ENCODE measurements around the gene RPS25. TPM values are rescaled to one million over a fixed set of nuclear protein-coding genes. Genes with fewer than 3 reads are reported as not detected.
"Not testable (repeated sequence)": the region's sequence is repeated elsewhere in the genome, so short reads cannot be mapped to it uniquely, and the experiment has no call there.

Gene RPS25
- polyA plus RNA-seq, 1 experiment: 351 TPM

DNA sequence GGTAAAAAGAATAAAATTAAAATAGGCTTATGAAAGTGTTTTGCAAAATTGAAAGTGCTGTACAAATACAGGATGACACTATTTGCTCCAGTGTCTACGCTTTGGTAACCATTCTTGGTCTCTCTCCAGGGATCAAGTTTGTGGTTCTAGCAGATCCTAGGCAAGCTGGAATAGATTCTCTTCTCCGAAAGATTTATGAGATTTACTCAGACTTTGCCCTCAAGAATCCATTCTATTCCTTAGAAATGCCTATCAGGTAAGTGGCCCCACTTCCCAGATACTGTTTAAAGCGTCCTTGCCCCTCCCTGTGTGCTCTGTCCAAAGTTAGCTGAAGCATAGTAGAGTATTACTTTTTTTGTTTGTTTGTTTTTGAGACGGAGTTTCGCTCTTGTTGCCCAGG lies 3.5 kb upstream of the RPS25 start:
- ChIA-PET CTCF (no interaction called here), POLR2A (no interaction called here)
- DNase-seq (ENCODE audit: low read depth): no peak
- TF ChIP-seq, protein P1, sequence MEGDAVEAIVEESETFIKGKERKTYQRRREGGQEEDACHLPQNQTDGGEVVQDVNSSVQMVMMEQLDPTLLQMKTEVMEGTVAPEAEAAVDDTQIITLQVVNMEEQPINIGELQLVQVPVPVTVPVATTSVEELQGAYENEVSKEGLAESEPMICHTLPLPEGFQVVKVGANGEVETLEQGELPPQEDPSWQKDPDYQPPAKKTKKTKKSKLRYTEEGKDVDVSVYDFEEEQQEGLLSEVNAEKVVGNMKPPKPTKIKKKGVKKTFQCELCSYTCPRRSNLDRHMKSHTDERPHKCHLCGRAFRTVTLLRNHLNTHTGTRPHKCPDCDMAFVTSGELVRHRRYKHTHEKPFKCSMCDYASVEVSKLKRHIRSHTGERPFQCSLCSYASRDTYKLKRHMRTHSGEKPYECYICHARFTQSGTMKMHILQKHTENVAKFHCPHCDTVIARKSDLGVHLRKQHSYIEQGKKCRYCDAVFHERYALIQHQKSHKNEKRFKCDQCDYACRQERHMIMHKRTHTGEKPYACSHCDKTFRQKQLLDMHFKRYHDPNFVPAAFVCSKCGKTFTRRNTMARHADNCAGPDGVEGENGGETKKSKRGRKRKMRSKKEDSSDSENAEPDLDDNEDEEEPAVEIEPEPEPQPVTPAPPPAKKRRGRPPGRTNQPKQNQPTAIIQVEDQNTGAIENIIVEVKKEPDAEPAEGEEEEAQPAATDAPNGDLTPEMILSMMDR (IDR thresholded peaks at IDR 0.05; ENCODE audit: insufficient read depth, low read depth, low read length): no peak
- Histone ChIP-seq H3K36me3 (ENCODE audit: control insufficient read depth, insufficient read depth, low read length) (peaks cover 8% of the 10 kb centered on the region), H3K27me3 (ENCODE audit: control insufficient read depth, insufficient read depth, low read length) (no peaks in the 10 kb centered on the region), H3K4me3 (ENCODE audit: low read depth, low read length) (no peak overlapping the region)

DNA sequence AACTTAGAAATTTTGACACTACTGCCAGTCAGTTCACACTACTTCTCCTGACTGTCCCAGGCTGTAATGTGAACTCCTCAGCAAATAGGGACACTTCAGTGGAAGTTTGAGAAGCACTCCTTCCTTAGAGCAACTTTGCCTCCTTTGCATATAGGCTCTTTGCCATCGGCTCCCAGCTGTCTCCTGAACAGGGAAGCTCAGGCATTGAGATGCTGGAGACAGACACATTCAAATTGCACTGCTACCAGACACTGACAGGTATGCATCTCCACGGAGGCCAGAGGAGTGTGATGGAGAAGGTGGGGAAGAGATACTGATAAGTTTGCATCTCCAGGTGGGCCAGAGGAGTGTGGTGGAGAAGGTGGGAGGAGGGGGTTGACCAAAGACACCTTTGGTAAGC lies 1.9 kb upstream of the RPS25 start:
- Histone ChIP-seq H3K4me3 (ENCODE audit: low read depth, low read length) (peak overlapping the region; percentile 85), H3K27me3 (ENCODE audit: control insufficient read depth, insufficient read depth, low read length) (no peaks in the 10 kb centered on the region), H3K36me3 (ENCODE audit: control insufficient read depth, insufficient read depth, low read length) (peaks cover 14% of the 10 kb centered on the region)
- ChIA-PET CTCF (interaction anchor here (1.2 to 3.4 kb wide), 2 partner anchors 10 to 360 kb away, joined by 3 to 13 read pairs; partner anchors contain the start of gene SLC37A4), POLR2A (no interaction called here)
- TF ChIP-seq, protein P1 (IDR thresholded peaks at IDR 0.05; ENCODE audit: insufficient read depth, low read depth, low read length): no peak
- DNase-seq (ENCODE audit: low read depth): no peak

DNA sequence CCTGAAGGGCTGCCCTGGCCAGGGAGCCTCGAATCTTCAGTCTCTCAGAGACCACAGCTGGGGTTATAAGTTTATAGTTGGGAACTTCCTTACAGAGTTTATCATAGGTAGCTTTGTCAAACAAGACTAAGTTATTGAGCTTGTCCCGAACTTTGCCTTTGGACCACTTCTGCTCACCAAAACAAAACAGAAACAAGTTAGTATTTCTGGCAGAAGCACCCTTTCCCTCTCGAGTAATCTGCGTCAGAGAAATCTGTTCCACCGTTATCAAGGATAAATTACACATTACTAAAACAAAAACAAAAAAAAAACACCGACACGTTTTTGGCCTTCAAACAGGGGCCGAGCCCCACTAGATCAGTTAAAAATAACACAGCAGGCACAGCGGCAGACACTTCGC lies 766 bp downstream of the RPS25 start:
- peak overlapping the region; percentile 85 for H3K4me3 ChIP-seq (ENCODE audit: low read depth, low read length)
- CTCF ChIA-PET; H3K27me3 ChIP-seq (ENCODE audit: control insufficient read depth, insufficient read depth, low read length); DNase-seq (ENCODE audit: low read depth); POLR2A ChIA-PET: not testable (repeated sequence)
- peaks cover 12% of the 10 kb centered on the region for H3K36me3 ChIP-seq (ENCODE audit: control insufficient read depth, insufficient read depth, low read length)

DNA sequence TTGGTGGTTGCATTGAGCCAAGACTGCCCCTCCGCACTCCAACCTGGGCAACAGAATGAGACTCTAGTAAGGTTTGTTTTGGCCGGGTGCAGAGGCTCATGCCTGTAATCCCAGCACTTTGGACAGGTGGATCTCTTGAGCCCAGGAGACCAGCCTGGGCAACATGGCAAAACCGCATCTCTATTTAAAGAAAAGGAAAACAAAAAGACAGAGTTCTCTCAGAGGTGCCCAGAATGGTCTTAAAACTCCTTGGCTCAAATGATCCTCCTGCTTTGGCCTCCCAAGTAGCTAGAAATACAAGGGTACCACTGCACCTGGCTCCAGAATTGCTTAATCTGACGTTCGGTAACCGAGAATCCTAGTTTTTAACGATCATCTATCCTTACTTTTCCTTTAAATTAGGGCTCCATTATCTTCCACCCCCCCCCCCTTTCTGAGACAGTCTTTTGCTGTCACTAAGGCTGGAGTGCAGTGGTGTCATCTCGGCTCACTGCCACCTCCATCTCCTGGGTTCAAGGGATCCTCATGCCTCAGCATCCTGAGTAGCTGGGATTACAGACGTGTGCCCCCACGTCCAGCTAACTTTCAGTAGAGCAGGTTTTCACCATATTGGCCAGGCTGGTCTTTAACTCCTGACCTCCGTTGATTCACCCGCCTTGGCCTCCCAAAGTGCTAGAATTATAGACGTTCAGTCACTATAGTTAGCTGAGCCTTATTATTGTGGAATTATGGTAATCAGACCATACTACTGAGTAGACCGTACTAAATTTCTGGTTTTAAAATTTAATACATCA lies 1.7 kb downstream of the RPS25 start:
- Histone ChIP-seq H3K4me3 (ENCODE audit: low read depth, low read length) (no peak overlapping the region), H3K36me3 (ENCODE audit: control insufficient read depth, insufficient read depth, low read length) (peaks cover 11% of the 10 kb centered on the region), H3K27me3 (ENCODE audit: control insufficient read depth, insufficient read depth, low read length) (no peaks in the 10 kb centered on the region)
- TF ChIP-seq, protein P1 (IDR thresholded peaks at IDR 0.05; ENCODE audit: insufficient read depth, low read depth, low read length): no peak
- ChIA-PET POLR2A (no interaction called here), CTCF (interaction anchor here (0.8 to 1.0 kb wide), 4 partner anchors 16 to 60 kb away, joined by 3 to 5 read pairs (median 4); partner anchors contain the start of genes CENATAC and UPK2)
- DNase-seq (ENCODE audit: low read depth): no peak

DNA sequence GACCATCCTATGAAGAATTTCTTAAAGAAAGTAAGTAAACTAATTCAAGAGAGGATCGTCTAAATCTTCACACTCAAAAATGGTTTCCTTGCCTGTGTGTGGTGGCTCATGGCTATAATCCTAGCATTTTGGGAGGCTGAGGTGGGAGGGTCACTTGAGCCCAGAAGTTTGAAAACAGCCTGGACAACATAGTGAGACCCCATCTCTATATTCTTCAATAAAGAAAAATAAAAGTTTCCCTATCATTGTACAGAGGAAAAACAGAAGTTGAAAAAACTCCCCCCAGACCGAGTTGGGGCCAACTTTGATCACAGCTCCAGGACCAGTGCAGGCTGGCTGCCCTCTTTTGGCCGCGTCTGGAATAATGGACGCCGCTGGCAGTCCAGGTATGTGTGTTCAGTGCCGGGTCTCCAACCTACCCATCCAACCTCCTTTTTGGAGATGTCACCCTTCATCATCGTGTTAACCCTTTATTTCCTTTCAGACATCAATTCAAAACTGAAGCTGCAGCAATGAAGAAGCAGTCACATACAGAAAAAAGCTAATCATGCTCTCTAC lies 3.0 kb downstream of the RPS25 start:
- DNase-seq (ENCODE audit: low read depth): no peak
- CTCF ChIA-PET: interaction anchor here (0.6 to 1.0 kb wide), 6 partner anchors 14 to 326 kb away, joined by 3 to 5 read pairs (median 4); partner anchors contain the start of genes BCL9L, CENATAC and UPK2
- no peak overlapping the region for H3K4me3 ChIP-seq (ENCODE audit: low read depth, low read length)
- H3K36me3 ChIP-seq (ENCODE audit: control insufficient read depth, insufficient read depth, low read length): peaks cover 16% of the 10 kb centered on the region
- TF ChIP-seq, protein P1 (IDR thresholded peaks at IDR 0.05; ENCODE audit: insufficient read depth, low read depth, low read length): peak; percentile 41
- H3K27me3 ChIP-seq (ENCODE audit: control insufficient read depth, insufficient read depth, low read length): no peaks in the 10 kb centered on the region
- POLR2A ChIA-PET: no interaction called here

All from BJ (cell line).